Brain microvascular endothelial cell (primary cell): Measurements from ENCODE around the gene KDM2B.

Experiments used
- DNase-seq: peaks from one replicate; pipeline ENCODE4 v3.0.0-alpha.2; 2020
- H3K27ac ChIP-seq: fragments of 250-450 bp; sonication (Bioruptor Pico); 2 replicates; pipeline ENCODE4 v1.5.1; 2020; ENCODE audit warnings: mild to moderate bottlenecking, moderate library complexity
- H3K27me3 ChIP-seq: fragments of 250-450 bp; sonication (Bioruptor Pico); replicated peaks from 2 replicates; pipeline ENCODE4 v1.5.1; 2020; ENCODE audit warnings: mild to moderate bottlenecking
- H3K36me3 ChIP-seq: fragments of 250-450 bp; sonication (Bioruptor Pico); replicated peaks from 2 replicates; pipeline ENCODE4 v1.5.1; 2020; ENCODE audit warnings: mild to moderate bottlenecking
- H3K4me3 ChIP-seq: 2 replicates; pipeline ENCODE4 v1.5.1; 2011; ENCODE audit warnings: low read depth, mild to moderate bottlenecking, control low read depth, low read length, moderate library complexity
- CTCF ChIP-seq: IDR thresholded peaks from 2 replicates; pipeline ENCODE4 v1.5.1; 2011; ENCODE audit warnings: low read depth, mild to moderate bottlenecking, moderate library complexity, low read length, control low read depth, inconsistent platforms; ENCODE audit errors: missing control alignments
- in situ Hi-C: cut with HindIII; loops from 2 replicates; pipeline ENCODE4 v1.10.0; 2017; ENCODE audit warnings: low sequenced_read_pairs, low pct_ligation_motif_present

KDM2B gene

GRCh38 chr12:121570467-121571283, 10.1 kb downstream of the KDM2B start:
- in situ Hi-C loops, result no loop called here
- no peak overlapping the region for H3K27ac ChIP-seq
- TF ChIP-seq CTCF, result no peak

DNA sequence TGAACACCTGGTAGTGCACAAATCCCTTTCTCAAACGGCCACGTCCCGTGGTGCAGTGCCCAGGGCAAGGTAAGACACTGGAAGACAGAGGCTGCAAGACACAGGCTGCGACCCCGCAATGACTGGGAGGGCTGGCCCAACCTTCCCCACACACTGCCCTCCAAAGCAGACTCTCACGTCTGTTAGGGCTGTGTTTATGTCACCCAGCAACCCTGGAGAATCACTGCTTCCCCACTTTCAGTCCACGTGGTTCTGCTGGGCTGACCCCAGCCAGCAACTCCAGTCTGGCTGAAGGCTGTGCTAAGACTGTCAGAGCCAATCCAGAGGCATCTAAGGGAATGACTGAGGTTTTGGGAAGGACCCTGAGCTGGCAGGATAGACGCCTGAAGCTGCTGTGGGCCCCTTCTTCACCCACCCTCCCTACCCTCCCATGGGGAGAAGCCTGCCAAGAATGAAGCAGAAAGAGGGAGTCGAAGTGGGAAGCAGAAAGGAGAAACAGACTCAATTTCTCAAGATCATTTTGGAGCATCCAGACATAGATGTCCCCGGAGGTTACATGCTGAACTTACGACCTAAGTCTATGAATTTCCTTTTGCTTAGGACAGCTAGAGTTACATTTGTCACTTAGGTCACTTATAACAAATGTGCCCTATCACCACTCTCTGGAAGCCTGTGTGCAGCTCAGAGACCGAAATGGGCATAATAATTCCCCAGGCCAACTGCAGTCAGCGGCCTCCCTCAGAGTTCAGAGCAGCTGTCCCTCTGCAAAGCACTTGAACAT, 11.7 kb downstream of the KDM2B start:
- peak; percentile 40 for DNase-seq
- no peak overlapping the region for H3K27ac ChIP-seq
- no peak overlapping the region for H3K4me3 ChIP-seq
- in situ Hi-C loops, result no loop called here
- H3K27me3 ChIP-seq, result no peaks in the 10 kb centered on the region
- no peaks in the 10 kb centered on the region for H3K36me3 ChIP-seq
- no peak for TF ChIP-seq CTCF

More at GRCh38 chr12:121570467-121571283, 10.1 kb downstream of the KDM2B start:
- Histone ChIP-seq H3K36me3 (no peaks in the 10 kb centered on the region), H3K27me3 (no peaks in the 10 kb centered on the region), H3K4me3 (no peak overlapping the region)
- no peak for DNase-seq

DNA sequence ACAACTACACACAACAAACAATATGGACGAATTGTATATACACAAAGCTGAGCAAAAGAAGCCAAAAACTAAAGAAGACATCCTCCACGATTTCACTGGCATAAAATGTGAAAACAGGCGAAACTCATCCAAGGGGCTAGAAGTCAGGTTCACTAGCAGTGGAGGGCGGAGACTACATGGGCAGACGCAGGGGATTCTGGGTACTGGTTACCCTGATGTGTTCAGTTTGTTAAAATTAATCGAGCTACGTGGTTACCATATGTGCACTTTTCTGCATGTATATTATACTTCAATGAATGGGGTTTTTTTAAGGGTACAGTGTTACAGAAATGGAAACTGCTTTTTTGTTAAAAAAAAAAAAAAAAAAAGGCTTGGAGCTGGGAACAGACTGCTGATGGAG, 12.3 kb downstream of the KDM2B start:
- Histone ChIP-seq H3K36me3 (no peaks in the 10 kb centered on the region), H3K27ac (no peak overlapping the region)
- no peak for TF ChIP-seq CTCF

DNA sequence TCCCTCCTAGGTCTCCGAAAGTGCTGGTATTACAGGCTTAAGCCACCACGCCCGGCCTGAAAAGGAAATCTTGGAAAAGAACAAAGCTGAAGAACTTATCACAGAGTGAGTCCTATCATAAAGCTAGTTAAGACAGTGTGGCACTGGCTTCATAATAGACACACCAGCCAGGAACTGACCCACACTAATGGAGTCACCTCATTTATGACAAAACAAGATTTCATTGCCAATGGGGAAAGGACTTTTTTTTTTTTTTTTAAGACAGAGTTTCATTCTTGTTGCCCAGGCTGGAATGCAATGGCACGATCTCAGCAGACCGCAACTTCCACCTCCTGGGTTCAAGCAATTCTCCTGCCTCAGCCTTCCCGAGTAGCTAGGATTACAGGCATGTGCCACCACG, 15.7 kb downstream of the KDM2B start:
- Histone ChIP-seq H3K36me3 (no peaks in the 10 kb centered on the region), H3K27ac (no peak overlapping the region), H3K4me3 (no peak overlapping the region), H3K27me3 (no peaks in the 10 kb centered on the region)
- TF ChIP-seq CTCF, result no peak
- no peak for DNase-seq
- in situ Hi-C loops, result no loop called here

More for the DNA sequence above, 12.3 kb downstream of the KDM2B start:
- Histone ChIP-seq H3K27me3 (no peaks in the 10 kb centered on the region), H3K4me3 (no peak overlapping the region)
- no peak for DNase-seq
- in situ Hi-C loops, result no loop called here

DNA sequence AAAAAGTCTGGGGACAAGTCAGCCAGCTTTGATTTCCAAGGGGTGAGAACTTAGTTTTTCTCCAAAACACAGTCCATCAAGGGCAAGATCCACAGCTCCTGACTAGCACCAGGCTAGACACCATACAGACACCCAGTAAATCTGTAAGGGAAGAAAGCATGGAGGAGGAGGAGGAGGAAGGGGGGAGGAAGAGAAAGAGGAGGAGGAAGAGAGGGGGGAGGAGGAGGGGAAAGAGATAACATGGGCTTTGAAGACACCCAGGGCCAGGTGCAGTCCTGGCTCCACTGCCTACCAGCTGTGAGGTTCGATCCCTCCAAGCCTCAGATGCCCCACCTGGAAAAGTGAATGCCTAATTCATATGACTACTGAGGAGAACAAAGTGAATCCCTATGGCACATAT, 18.3 kb downstream of the KDM2B start:
- Histone ChIP-seq H3K4me3 (no peak overlapping the region), H3K27me3 (no peaks in the 10 kb centered on the region), H3K36me3 (no peaks in the 10 kb centered on the region), H3K27ac (no peak overlapping the region)
- in situ Hi-C loops, result no loop called here
- no peak for TF ChIP-seq CTCF
- DNase-seq, result no peak
